OCI-M2 (cell line): ENCODE measurements around the gene MAD1L1.

ENCODE experiments used
- DNase-seq: peaks from one replicate; lab custom pipeline; 2025; ENCODE audit not compliant: unreplicated experiment; lab: John Stamatoyannopoulos, UW

MAD1L1 gene

DNA sequence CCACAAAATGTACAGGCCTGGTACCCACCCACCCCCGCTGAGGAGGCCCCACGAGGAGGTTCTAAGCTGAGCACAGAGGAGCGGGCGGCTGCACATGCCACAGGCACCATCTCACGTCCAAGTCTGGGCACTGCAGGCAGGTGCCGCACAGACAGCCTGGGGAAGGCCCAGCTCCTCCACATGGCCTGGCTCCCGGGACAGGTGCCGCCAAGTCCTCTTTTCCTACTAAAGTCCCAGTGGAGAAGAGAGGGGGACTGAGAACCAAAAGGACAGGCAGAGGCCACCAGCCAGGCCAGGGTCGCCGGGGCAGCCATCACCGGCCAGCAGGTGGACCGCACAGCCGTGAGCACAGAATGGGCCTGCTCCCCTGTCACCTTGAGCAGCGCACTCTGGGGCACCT, 91.1 kb downstream of the MAD1L1 start:
- no peak for DNase-seq

GRCh38 chr7:2141021-2141410, 91.7 kb downstream of the MAD1L1 start:
- no peak for DNase-seq

- no peak for DNase-seq
Observed at GRCh38 chr7:2140216-2141020, 92.3 kb downstream of the MAD1L1 start.

DNA sequence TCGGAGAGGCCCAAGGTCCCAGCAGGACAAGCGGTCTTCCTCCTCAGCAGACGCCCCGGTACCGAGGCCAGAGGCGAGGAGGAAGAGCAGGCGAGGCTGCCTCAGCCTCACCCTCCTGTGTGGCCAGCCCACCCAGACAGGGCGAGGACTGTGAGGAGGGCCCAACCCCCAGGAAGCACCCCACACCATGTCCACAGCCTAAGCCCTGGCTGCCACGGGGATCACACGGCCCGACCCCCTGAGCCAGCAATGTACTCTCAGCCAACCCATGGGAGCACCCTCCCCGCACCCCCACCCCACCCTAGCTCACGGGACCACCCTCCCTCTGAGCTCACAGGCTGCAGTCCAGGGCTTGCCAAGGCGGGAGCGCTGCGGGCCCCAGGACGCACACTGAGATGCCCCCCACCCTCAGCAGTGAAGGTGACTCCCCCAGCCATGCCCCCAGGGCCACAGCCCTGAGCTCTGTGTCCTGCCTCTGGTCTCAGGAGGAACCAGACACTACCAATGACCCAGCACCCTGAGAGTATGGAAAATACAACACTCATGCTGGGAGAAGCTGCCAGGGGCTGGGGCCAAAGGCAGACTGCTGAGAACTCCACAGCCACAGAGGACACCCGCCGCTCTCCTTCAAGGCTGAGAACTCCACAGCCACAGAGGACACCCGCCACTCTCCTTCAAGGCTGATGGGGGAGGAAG, 93.6 kb downstream of the MAD1L1 start:
- no peak for DNase-seq

- no peak for DNase-seq
Observed at GRCh38 chr7:2138146-2138765, 94.5 kb downstream of the MAD1L1 start.

GRCh38 chr7:2134740-2135139, 98.0 kb downstream of the MAD1L1 start:
- no peak for DNase-seq

DNA sequence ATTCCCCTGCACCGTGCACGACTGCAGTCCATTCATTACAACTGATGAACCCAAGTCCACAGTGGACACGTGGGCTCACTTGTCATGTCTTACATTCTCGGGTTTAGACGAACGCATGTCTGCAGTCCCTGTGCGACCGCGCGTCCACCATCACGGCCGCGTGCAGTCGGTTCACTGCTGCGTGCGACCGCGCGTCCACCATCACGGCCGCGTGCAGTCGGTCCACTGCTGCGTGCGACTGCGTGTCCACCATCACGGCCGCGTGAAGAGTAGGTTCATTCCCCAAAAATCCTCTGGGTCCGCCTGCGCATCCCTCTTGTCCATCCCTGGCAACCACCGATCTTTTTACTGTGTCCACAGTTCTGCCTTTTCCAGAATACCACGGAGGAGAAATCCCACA, 100.5 kb downstream of the MAD1L1 start:
- DNase-seq = no peak

GRCh38 chr7:2131800-2132199, 100.9 kb downstream of the MAD1L1 start:
- DNase-seq = no peak

DNA sequence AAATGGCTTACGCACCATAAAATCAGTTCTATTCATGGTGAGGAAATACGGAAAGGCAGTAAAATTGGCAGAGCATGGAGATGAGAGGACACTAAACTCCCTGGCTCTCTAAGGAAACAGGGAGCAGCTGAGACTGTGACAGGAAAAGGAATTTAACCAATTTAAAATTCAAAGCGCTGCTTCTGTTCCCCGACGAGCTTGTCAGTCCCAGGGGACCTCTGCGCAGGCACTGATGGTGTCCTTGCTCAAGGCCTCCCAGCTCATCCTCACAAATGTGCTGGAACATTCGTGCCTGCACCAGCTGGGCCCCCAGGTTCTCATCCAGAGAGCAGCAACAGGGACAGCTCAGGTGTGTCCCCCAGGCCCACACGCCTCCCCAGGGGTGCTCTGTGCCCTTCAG, 101.4 kb downstream of the MAD1L1 start:
- no peak for DNase-seq

DNA sequence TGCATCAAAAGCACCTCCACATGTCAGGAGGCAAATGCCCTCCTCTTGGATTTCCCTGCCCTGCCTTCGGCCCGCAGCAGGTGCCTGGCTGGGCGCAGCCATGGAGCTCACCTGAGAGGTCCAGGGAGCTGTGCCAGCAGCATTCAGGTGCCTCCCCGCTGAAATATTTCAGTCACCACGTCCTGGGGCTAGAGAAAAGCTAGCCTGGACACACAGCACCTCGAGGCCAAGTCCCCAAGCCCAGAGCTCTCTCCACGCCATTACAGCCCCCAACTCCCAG, 102.7 kb downstream of the MAD1L1 start:
- no peak for DNase-seq

DNA sequence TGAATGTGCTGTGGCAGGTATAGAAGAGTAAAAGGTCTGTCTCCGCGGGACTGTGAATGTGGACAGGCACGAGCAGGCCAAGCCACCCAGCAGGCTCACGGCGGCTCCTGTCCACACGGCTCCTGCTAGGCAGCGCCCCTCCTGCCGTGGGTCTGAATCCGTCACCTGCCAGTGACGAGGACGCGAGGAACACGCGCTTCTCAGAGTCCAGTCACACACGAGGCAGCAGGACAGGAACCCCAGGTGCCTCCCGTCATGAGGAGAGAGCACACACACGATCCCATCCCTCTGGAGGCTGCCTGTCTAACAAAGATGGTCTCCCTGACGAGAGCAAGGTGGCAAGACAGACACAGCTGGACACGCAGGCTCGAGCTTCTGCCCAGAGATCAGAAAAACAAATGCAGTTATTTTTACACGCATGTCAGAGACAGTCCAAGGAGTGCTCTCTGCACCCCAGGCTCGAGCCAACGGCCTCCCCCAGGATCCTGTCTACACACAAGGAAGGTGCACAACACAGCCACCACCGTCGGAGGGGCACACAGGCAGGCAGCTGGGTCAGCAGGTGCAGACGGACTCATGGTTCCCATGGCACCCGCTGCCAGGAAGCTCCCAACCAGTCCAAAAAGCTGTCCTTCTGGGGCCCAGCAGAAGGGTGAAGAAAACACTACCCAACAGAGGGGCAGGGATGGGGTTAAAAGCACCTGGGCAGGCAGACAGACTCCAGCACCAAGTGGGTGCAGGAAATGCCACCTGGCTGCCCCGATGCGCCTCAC, 103.2 kb downstream of the MAD1L1 start:
- DNase-seq = no peak

DNA sequence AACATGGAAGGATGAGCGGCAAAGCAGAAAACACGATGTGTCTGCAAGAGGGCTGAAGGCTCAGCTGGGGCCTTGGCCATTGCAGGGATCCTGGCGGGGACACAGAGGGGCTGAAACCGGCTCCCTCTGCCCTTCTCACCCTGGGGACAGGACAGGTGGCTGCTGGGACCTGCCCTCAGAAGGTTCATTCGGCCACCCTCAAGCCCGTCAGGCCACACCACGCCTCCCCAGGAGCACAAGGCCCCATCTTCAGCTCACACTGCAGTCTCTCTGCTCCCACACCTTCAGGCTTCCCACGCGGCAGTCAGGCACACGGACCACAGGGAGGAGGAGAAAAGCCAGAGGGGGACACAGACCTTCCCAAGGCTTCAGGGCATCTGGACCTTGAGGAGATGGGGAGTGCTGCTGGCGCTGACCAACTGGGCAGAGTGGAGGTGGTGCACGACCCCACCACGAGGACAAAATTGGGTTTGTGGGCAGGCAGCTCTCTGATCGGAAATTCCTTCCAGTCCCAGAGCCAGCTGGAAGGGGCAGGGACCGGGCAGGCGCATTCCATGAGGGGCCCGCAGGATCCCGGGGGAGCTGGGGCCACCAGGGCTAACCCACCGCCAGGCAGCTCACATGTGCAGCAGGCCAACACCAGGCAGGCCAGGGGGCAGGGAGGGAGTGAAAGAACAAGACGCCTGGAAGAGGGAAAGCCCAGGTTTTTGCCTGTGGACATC, 104.0 kb downstream of the MAD1L1 start:
- no peak for DNase-seq

GRCh38 chr7:2126621-2127020, 106.1 kb downstream of the MAD1L1 start:
- DNase-seq = no peak

- DNase-seq = no peak
Observed at GRCh38 chr7:2125931-2126330, 106.8 kb downstream of the MAD1L1 start.

DNA sequence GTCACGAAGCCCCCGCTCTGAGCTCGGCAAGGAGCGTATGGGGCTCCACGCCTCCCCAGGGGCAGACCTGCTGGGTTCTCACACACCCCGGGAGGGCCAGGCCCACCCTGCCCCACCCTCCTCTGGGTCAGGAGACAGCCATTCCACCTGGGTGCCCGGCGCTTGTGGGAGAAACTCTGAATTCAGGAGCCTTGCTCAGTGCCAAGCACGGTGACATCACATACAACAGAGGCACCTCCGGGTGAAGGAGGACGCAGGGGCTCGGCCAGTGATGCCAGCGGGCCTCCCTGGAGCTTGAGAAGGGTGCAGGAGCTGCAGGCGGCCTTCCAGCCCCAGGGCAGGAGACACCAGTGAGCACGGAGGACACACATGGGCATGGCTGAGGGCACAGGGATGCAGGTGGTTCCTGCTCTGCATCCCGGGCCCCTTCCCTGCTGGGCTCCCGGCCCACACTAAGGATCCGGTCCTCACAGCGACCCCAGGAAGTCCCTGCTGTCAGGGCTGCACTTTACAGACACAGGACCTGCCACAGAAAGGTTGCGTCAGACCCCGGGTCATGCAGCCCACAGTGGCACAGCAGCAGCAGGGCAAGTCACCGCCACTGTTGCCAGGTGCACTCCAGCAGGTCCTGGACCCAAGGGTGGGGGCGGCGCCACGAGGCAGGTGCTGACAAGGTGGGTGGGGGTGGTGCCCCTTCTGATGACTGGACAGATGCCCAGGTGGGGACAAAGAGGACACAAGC, 108.0 kb downstream of the MAD1L1 start:
- DNase-seq = no peak

DNA sequence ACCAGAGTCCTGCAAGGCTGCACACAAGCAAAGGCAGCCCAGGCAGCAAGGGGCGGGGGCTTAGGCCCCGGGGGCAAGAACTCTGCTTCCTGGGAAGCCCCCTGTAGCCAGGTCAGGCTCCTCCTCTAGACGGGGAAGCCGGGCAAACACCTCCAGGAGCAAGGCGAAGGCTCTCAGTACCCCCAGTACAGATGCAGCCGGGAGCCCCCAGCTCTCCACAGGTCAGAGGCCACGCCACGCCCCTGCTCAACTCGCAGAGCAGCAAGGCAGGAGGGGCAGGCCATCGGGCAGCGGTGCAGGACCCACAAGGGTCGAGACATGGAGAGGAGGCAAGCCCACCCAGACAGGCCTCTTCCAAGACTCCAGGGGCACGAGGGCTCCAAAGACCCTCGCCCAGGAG, 108.8 kb downstream of the MAD1L1 start:
- DNase-seq = no peak

DNA sequence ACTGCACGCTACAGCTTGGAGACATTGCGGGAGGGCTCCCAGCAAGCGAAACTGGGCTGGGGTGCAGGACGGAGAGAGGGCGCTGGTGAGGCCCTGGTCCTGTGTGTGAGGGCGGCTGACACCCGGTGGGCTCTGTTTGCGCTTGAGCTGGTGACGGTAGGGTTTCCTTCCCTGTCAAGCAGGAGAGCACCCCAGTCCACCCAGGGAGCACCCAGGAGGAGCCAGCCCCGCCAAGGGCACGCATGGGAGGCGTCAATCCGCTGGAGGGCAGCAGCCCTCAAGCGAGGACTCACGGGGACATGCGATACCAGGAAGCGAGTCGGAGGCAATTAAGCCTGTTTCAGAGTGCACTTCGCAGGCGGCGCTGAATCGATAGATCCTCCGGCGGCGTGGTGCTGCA, 109.4 kb downstream of the MAD1L1 start:
- DNase-seq = no peak

GRCh38 chr7:2122651-2123050, 110.1 kb downstream of the MAD1L1 start:
- no peak for DNase-seq

DNA sequence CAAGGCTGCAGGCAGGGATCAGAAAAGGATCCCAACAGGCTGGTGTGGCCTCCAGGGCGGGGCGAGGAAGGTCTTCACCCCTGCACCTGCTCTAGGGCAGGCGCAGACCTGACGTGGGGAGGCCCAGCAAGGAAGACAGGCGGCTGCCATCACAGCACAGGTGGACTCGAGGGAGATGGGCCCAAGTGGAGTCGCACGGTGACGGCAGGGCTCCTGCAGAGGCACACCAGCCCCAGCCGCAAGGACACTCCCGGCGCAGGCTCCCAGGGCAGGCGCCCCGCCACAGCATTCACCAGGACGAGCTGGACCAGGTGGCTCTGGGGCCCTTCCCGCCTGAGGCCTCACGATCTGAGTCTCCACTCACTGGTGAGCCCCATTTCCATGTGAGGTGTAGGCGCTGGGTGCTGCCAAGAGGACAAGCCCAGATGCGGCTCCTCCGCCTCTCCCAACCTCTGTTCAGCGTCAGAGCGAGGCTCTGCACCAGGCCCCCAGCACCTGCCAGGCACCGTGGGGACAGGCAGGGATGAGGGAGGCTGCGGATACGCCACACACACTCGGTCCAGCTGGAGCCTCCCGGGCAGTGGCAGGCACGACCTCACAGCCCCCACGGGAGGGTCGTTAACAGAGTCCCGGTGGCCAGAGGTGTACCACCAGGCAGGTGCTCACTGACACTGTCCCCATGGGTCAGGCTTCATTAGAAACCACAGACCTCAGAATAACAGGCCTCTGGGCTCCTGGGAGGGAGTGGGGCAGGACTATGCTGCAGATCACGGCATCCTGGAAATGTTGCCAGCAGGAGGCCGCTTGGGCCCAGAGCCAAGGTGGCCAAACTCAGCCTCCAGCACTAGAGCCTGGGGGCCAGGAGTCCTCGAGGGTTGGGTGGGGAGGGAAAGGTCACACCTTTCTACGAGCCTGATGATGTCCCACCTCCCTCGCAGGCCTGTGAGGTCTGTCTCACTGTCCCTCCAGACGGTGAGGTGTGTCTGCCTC, 111.6 kb downstream of the MAD1L1 start:
- DNase-seq = no peak
